H9 (cell line): ENCODE data around the gene IL15RA. TPM values are rescaled to one million over a fixed set of nuclear protein-coding genes. Genes with fewer than 3 reads are reported as not detected.

Experiments
- DNase-seq: peaks from one replicate; pipeline ENCODE4 v3.0.0-alpha.2; 2017
- H2AFZ ChIP-seq: one replicate; pipeline ENCODE4 v1.6.1; 2013; ENCODE audit warnings: mild to moderate bottlenecking, low read length, control low read depth, moderate library complexity
- H2AK5ac ChIP-seq: 2 replicates; pipeline ENCODE4 v1.6.1; 2013; ENCODE audit warnings: low read length, control low read depth, mixed read lengths; ENCODE audit not compliant: insufficient read length
- H2BK120ac ChIP-seq: one replicate; pipeline ENCODE4 v1.6.1; 2013; ENCODE audit warnings: low read depth, mild to moderate bottlenecking, low read length, control low read depth, inconsistent platforms; ENCODE audit not compliant: poor library complexity, severe bottlenecking
- H2BK12ac ChIP-seq: 2 replicates; pipeline ENCODE4 v1.6.1; 2013; ENCODE audit warnings: low read length, control low read depth, mixed read lengths, low read depth; ENCODE audit not compliant: insufficient read length
- H2BK15ac ChIP-seq: 2 replicates; pipeline ENCODE4 v1.6.1; 2013; ENCODE audit warnings: low read depth, low read length, control low read depth
- H2BK20ac ChIP-seq: one replicate; pipeline ENCODE4 v1.6.1; 2013; ENCODE audit warnings: low read depth, mild to moderate bottlenecking, low read length, control low read depth, inconsistent platforms; ENCODE audit not compliant: poor library complexity, severe bottlenecking
- H2BK5ac ChIP-seq: 2 replicates; pipeline ENCODE4 v1.6.1; 2013; ENCODE audit warnings: low read length, control low read depth, mixed read lengths; ENCODE audit not compliant: insufficient read length
- H3K14ac ChIP-seq: 2 replicates; pipeline ENCODE4 v1.6.1; 2013; ENCODE audit warnings: low read length, control low read depth; ENCODE audit not compliant: insufficient read depth
- H3K18ac ChIP-seq: 2 replicates; pipeline ENCODE4 v1.6.1; 2013; ENCODE audit warnings: low read depth, mild to moderate bottlenecking, mixed read lengths, low read length, control low read depth; ENCODE audit not compliant: insufficient read length
- H3K23ac ChIP-seq: 2 replicates; pipeline ENCODE4 v1.6.1; 2013; ENCODE audit warnings: low read length, control low read depth, mixed read lengths, low read depth; ENCODE audit not compliant: insufficient read length
- H3K23me2 ChIP-seq: 2 replicates; pipeline ENCODE4 v1.6.1; 2013; ENCODE audit warnings: low read depth, mild to moderate bottlenecking, mixed read lengths, low read length, control low read depth; ENCODE audit not compliant: insufficient read length, poor library complexity, severe bottlenecking
- H3K27ac ChIP-seq: 2 replicates; pipeline ENCODE4 v1.5.1; 2013; ENCODE audit warnings: low read length, control low read depth, mixed read lengths, low read depth; ENCODE audit not compliant: insufficient read length
- H3K27me3 ChIP-seq: 2 replicates; pipeline ENCODE4 v1.6.1; 2013; ENCODE audit warnings: low read length, control low read depth, inconsistent platforms; ENCODE audit not compliant: insufficient read depth
- H3K4ac ChIP-seq: 2 replicates; pipeline ENCODE4 v1.6.1; 2013; ENCODE audit warnings: low read depth, mild to moderate bottlenecking, control low read depth, inconsistent platforms, low read length, moderate library complexity
- H3K4me1 ChIP-seq: 2 replicates; pipeline ENCODE4 v1.6.1; 2013; ENCODE audit warnings: low read length, control low read depth, inconsistent platforms; ENCODE audit not compliant: insufficient read depth
- H3K4me2 ChIP-seq: 2 replicates; pipeline ENCODE4 v1.6.1; 2013; ENCODE audit warnings: low read length, control low read depth, mixed read lengths; ENCODE audit not compliant: insufficient read length, insufficient read depth
- H3K56ac ChIP-seq: 2 replicates; pipeline ENCODE4 v1.6.1; 2013; ENCODE audit warnings: low read depth, mild to moderate bottlenecking, mixed read lengths, low read length, control low read depth; ENCODE audit not compliant: insufficient read length
- H3K79me1 ChIP-seq: 2 replicates; pipeline ENCODE4 v1.6.1; 2013; ENCODE audit warnings: low read depth, mild to moderate bottlenecking, moderate library complexity, low read length, control low read depth, inconsistent platforms; ENCODE audit not compliant: insufficient read depth, poor library complexity, severe bottlenecking
- H3K79me2 ChIP-seq: 2 replicates; pipeline ENCODE4 v1.6.1; 2013; ENCODE audit warnings: low read length, control low read depth, inconsistent platforms; ENCODE audit not compliant: insufficient read depth
- H3K9ac ChIP-seq: 2 replicates; pipeline ENCODE4 v1.6.1; 2013; ENCODE audit warnings: low read length, control low read depth, mixed read lengths; ENCODE audit not compliant: insufficient read length; ENCODE audit errors: extremely low read depth
- H3K9me3 ChIP-seq: one replicate; pipeline ENCODE4 v1.6.1; 2013; ENCODE audit warnings: low read depth, low read length, inconsistent platforms; ENCODE audit not compliant: control insufficient read depth
- H3T11ph ChIP-seq: one replicate; pipeline ENCODE4 v1.6.1; 2013; ENCODE audit warnings: mild to moderate bottlenecking, low read length, control low read depth, inconsistent platforms
- H4K20me1 ChIP-seq: one replicate; pipeline ENCODE4 v1.6.1; 2013; ENCODE audit not compliant: control insufficient read depth, insufficient read length, insufficient read depth
- H4K5ac ChIP-seq: 2 replicates; pipeline ENCODE4 v1.6.1; 2013; ENCODE audit warnings: low read depth, mild to moderate bottlenecking, mixed read lengths, low read length, control low read depth; ENCODE audit not compliant: insufficient read length
- H4K8ac ChIP-seq: replicated peaks from 2 replicates; pipeline ENCODE4 v1.6.1; 2013; ENCODE audit warnings: low read length, control low read depth, mixed read lengths, low read depth; ENCODE audit not compliant: insufficient read length
- H4K91ac ChIP-seq: 2 replicates; pipeline ENCODE4 v1.6.1; 2013; ENCODE audit warnings: low read depth, mild to moderate bottlenecking, moderate library complexity, mixed read lengths, low read length, control low read depth; ENCODE audit not compliant: insufficient read length
- H3K27ac Mint-ChIP-seq, 3 experiments: 2 replicates in 2 of 3; 3 replicates in 1 of 3; pipeline ENCODE4 v1.8.0; 2020 to 2021; ENCODE audit warnings: mixed read lengths in 3 of 3, mild to moderate bottlenecking in 1 of 3, moderate library complexity in 1 of 3
- H3K27me3 Mint-ChIP-seq: 2 replicates; pipeline ENCODE4 v1.8.0; 2021; ENCODE audit warnings: low read depth, mild to moderate bottlenecking, moderate library complexity, mixed read lengths
- H3K36me3 Mint-ChIP-seq, 3 experiments: 2 replicates in 2 of 3; 3 replicates in 1 of 3; pipeline ENCODE4 v1.8.0; 2020 to 2021; ENCODE audit warnings: low read depth in 3 of 3, mixed read lengths in 3 of 3; ENCODE audit not compliant: insufficient read depth in 1 of 3
- H3K4me1 Mint-ChIP-seq, 2 experiments: 2 replicates each; pipeline ENCODE4 v1.8.0; 2020; ENCODE audit warnings: mixed read lengths in 2 of 2
- H3K4me3 Mint-ChIP-seq, 2 experiments: 2 replicates in 1 of 2; 3 replicates in 1 of 2; pipeline ENCODE4 v1.8.0; 2020 to 2021; ENCODE audit warnings: mild to moderate bottlenecking in 2 of 2, mixed read lengths in 2 of 2, moderate library complexity in 1 of 2
- H3K9me3 Mint-ChIP-seq, 2 experiments: 2 replicates in 1 of 2; 3 replicates in 1 of 2; pipeline ENCODE4 v1.8.0; 2020; ENCODE audit warnings: mild to moderate bottlenecking in 2 of 2, mixed read lengths in 2 of 2, moderate library complexity in 1 of 2
- CTCF ChIP-seq: fragments of 200-600 bp; sonication (generic); conservative IDR thresholded peaks from 3 replicates; pipeline ENCODE4 v1.8.0; 2021; ENCODE audit warnings: antibody characterized with exemption, mild to moderate bottlenecking
- WGBS: extraction: QIAGEN DNeasy Blood & Tissue Kit; methylation state at CpG from one replicate; pipeline ENCODE4 v1.1.7; 2013; ENCODE audit warnings: missing lambda C conversion rate, low lambda C conversion rate, mixed read lengths; ENCODE audit not compliant: insufficient read length; ENCODE audit errors: extremely low coverage; 5-methylcytosine and 5-hydroxymethylcytosine counted together
- total RNA-seq: library from RNA; stranded (reverse); gene quantifications from 2 replicates; pipeline ENCODE4 v1.2.1, GENCODE V29; 2021

Gene IL15RA
- total RNA-seq, 1 experiment from 2014 or later, result 0.31 TPM

- no peak overlapping the region for H2BK20ac ChIP-seq
- no peak overlapping the region for H4K91ac ChIP-seq
- no peak for TF ChIP-seq CTCF
- no peak overlapping the region for H2BK12ac ChIP-seq
- no peak overlapping the region for H3K23ac ChIP-seq
- H3K56ac ChIP-seq, result no peak overlapping the region
- no peak overlapping the region for H2BK5ac ChIP-seq
- peaks cover 15 to 52% (median 51%) of the 10 kb centered on the region in 3 experiments; a peak in 6 of 7 replicates for H3K36me3 Mint-ChIP-seq
- H4K20me1 ChIP-seq, result no peaks in the 10 kb centered on the region
- H3K27me3 ChIP-seq, result no peaks in the 10 kb centered on the region
- H3K9me3 Mint-ChIP-seq, result no peaks in the 10 kb centered on the region
- H2AFZ ChIP-seq, result no peak overlapping the region
- H3K23me2 ChIP-seq, result no peaks in the 10 kb centered on the region
- no peak overlapping the region for H3K27ac Mint-ChIP-seq
- H2BK15ac ChIP-seq, result no peak overlapping the region
- no peak overlapping the region for H2BK120ac ChIP-seq
- H3K27me3 Mint-ChIP-seq, result no peaks in the 10 kb centered on the region
- no peaks in the 10 kb centered on the region for H3K4me1 ChIP-seq
- no peak overlapping the region for H3K14ac ChIP-seq
- no CpG with 5 or more reads among the region's 18 CpGs for WGBS
- no peak overlapping the region for H4K8ac ChIP-seq
- no peak overlapping the region for H3K4me3 Mint-ChIP-seq
- H3K4me1 Mint-ChIP-seq, result no peaks in the 10 kb centered on the region
- no peak overlapping the region for H3K4me2 ChIP-seq
- no peak overlapping the region for H2AK5ac ChIP-seq
- no peak overlapping the region for H3T11ph ChIP-seq
- H4K5ac ChIP-seq, result no peak overlapping the region
- no peaks in the 10 kb centered on the region for H3K79me1 ChIP-seq
- H3K9me3 ChIP-seq, result no peaks in the 10 kb centered on the region
- no peak overlapping the region for H3K4ac ChIP-seq
- no peak overlapping the region for H3K18ac ChIP-seq
- H3K79me2 ChIP-seq, result no peaks in the 10 kb centered on the region
- no peak for DNase-seq
- H3K9ac ChIP-seq, result no peak overlapping the region
- no peak overlapping the region for H3K27ac ChIP-seq
These were observed 40.3 kb downstream of the IL15RA start for GRCh38 chr10:5937016-5937415.
